NAMALWA (cell line): ENCODE results near the gene CDH4.
"Not testable (repeated sequence)": the region's sequence is repeated elsewhere in the genome, so short reads cannot be mapped to it uniquely, and the experiment has no call there.

ENCODE experiments used
- DNase-seq: peaks from one replicate; pipeline ENCODE4 v3.0.0-alpha.2; 2015; ENCODE audit warnings: low spot score

The CDH4 gene

GRCh38 chr20:61439251-61439650 lies 187.2 kb downstream of the CDH4 start:
- DNase-seq = no peak

GRCh38 chr20:61440548-61441055 lies 188.5 kb downstream of the CDH4 start:
- DNase-seq = no peak

- DNase-seq = no peak
Measured at GRCh38 chr20:61441537-61441936, 189.5 kb downstream of the CDH4 start.

- DNase-seq = no peak
Measured at GRCh38 chr20:61442075-61442670, 190.1 kb downstream of the CDH4 start.

GRCh38 chr20:61442718-61443117 lies 190.7 kb downstream of the CDH4 start:
- no peak for DNase-seq

GRCh38 chr20:61443443-61444126 lies 191.5 kb downstream of the CDH4 start:
- no peak for DNase-seq

- DNase-seq = no peak
Measured at GRCh38 chr20:61444637-61445036, 192.6 kb downstream of the CDH4 start.

- no peak for DNase-seq
Measured at GRCh38 chr20:61445138-61445537, 193.1 kb downstream of the CDH4 start.

- DNase-seq = no peak
Measured at GRCh38 chr20:61445741-61446140, 193.7 kb downstream of the CDH4 start.

- no peak for DNase-seq
Measured at GRCh38 chr20:61447952-61448351, 195.9 kb downstream of the CDH4 start.

- no peak for DNase-seq
Measured at GRCh38 chr20:61448386-61448785, 196.3 kb downstream of the CDH4 start.

- no peak for DNase-seq
Measured at GRCh38 chr20:61449057-61449609, 197.1 kb downstream of the CDH4 start.

GRCh38 chr20:61449916-61450315 lies 197.9 kb downstream of the CDH4 start:
- no peak for DNase-seq

GRCh38 chr20:61450549-61450948 lies 198.5 kb downstream of the CDH4 start:
- DNase-seq = no peak

GRCh38 chr20:61451009-61451408 lies 198.9 kb downstream of the CDH4 start:
- DNase-seq = no peak

GRCh38 chr20:61451953-61452352 lies 199.9 kb downstream of the CDH4 start:
- no peak for DNase-seq

- no peak for DNase-seq
Measured at GRCh38 chr20:61453219-61453618, 201.2 kb downstream of the CDH4 start.

GRCh38 chr20:61453623-61454022 lies 201.6 kb downstream of the CDH4 start:
- not testable (repeated sequence) for DNase-seq

- no peak for DNase-seq
Measured at GRCh38 chr20:61454053-61454452, 202.0 kb downstream of the CDH4 start.

- no peak for DNase-seq
Measured at GRCh38 chr20:61455508-61456215, 203.6 kb downstream of the CDH4 start.

GRCh38 chr20:61457725-61458124 lies 205.7 kb downstream of the CDH4 start:
- no peak for DNase-seq

- no peak for DNase-seq
Measured at GRCh38 chr20:61458146-61458746, 206.2 kb downstream of the CDH4 start.
